Measurements from ENCODE around the gene MARK2.

The MARK2 gene

DNA sequence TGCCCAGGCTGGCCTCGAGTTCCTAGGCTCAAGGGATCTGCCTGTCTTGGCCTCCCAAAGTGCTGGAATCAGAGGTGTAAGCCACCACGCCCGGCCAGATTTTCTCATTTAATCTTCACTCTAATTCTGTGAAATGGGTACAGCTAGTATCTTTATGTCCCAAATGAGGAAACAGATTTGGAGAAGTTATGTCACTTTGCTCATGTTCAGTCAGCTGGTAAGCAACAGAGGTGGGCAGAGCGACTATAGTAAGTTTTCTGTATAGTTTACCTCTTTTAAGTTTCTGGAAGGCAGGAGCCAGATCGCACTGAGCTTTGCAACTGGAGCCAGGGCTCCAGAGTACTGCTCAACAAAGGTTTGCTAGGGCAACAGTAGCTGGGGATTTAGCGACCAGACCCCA lies 44.9 kb downstream of the MARK2 start:
- DNase-seq = no peak

DNA sequence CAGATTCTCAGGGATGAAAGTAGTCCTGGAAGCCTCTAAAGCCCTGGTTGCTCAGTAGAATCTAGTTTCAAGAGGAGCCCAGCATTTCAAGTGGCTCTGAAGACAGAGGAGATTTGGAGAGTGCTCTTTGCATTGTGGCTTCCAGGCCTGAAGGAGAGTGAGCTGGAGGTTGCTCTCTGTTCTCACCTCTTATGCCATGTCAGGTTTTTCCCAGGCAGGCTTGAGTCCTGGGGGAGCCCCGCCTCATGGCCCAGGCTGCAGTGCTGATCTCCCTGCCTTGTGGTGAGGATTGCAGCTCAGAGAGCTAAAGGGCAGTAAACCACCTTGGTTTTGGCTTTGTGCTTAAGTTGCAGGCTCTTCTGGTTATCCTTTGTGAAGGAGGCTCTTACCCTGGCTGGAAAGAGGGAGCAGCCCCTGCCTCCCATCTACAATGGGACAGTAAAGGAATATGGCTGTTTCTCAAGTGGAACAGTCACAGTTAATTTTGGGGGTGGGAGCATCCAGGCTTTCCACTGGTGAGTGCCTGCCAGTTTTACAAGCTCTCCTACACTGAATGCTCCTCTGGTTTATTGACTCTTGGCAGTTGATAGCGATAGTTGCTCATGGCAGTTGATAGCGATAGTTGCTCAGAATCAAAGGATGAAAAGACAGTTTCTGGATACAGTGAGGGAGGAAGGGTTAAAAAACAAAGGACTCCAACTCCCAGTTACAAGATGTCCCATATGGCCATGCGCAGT lies 45.5 kb downstream of the MARK2 start:
- DNase-seq = no peak

- DNase-seq = no peak
Measured at GRCh38 chr11:63887386-63887999, 48.6 kb downstream of the MARK2 start.

GRCh38 chr11:63888170-63889086 lies 49.5 kb downstream of the MARK2 start:
- DNase-seq = peak; percentile 29

- no peak for DNase-seq
Measured at GRCh38 chr11:63889344-63889743, 50.4 kb downstream of the MARK2 start.

DNA sequence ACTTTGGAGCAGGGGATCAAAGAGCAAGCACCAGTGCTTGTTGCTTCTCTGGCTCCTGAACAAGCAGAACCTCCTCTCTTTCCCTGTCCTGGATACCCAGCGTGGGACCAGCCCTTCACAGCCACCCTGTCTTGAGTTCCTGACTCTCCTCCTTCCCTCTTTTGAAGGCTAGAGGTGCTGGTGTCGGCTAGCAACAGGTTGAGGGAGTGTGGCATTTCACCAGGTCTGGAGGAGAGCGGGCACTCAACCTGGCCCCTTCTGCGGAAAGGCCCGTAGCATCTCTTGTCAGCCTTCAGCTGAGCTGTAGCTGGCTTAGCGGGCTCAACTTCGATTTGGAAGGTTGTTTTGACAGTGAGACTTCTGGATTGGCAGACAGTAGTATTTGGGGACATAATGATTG lies 51.5 kb downstream of the MARK2 start:
- no peak for DNase-seq

GRCh38 chr11:63892228-63892627 lies 53.3 kb downstream of the MARK2 start:
- DNase-seq = peak; percentile 38

DNA sequence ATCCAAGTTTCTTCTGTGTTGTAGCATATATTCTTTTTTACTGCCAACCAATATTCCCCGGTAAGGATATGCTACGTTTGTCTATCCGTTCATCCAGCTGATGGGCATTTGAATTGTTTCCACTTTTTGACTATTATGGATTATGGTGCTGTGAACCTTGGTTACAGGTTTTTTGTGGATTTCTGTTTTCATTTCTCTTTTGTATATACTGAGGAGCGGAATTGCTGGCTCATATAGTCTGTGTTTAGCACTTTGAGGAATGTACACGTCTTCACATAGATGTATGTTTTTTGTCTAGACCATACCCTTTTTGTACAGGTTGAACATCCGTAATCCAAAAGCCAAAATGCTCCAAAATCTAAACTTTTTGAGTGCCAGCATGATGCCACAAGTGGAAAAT lies 54.4 kb downstream of the MARK2 start:
- DNase-seq = no peak

DNA sequence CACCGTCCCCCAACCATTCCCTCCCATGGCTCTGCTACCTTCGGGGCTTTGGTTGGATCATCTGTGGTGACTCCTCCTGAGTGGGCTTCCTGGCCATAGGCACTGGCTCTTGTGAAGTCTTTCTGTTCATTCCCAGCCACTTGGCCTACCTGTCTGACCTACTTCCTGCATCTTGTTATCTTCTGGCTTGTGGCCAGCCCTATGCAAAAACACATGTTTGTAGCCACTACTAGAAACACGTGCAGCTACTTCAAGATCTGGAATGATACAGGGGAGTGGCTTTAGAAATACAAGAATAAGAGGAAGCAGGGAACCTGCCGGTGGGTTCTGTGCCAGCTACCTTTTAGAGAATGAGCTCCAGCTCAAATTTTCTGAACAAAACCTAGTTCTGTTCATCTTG lies 57.2 kb downstream of the MARK2 start:
- DNase-seq = no peak

GRCh38 chr11:63897459-63898146 lies 58.7 kb downstream of the MARK2 start:
- DNase-seq = no peak

GRCh38 chr11:63901660-63902059 lies 62.8 kb downstream of the MARK2 start:
- DNase-seq = peak; percentile 22

GRCh38 chr11:63903884-63904283 lies 65.0 kb downstream of the MARK2 start:
- DNase-seq = no peak

- no peak for DNase-seq
Measured at GRCh38 chr11:63904743-63905142, 65.8 kb downstream of the MARK2 start.

DNA sequence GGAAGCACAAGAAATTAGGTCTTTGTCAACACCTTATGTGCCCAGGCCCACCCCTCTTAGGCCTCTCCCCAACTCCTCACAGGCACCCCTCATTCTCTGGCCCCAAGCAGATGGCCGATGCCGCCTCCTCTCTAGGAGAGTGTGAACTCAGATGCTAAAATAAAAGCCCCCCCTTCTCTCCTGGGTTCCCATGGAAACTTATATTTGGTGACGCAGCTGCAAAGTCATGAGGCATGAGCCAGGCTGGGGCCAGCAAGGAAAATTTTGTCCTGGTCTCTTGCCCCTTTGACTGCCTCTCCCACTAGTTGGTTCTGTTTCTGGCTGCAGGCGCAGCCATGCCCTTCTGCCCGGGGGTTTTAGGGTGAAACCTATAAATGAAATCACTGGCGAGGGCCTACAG lies 66.3 kb downstream of the MARK2 start:
- no peak for DNase-seq

- no peak for DNase-seq
Measured at GRCh38 chr11:63906087-63906486, 67.2 kb downstream of the MARK2 start.

GRCh38 chr11:63906585-63906984 lies 67.7 kb downstream of the MARK2 start:
- DNase-seq = no peak

- no peak for DNase-seq
Measured at GRCh38 chr11:63907063-63907462, 68.2 kb downstream of the MARK2 start.

- no peak for DNase-seq
Measured at GRCh38 chr11:63907808-63908530, 69.1 kb downstream of the MARK2 start.

DNA sequence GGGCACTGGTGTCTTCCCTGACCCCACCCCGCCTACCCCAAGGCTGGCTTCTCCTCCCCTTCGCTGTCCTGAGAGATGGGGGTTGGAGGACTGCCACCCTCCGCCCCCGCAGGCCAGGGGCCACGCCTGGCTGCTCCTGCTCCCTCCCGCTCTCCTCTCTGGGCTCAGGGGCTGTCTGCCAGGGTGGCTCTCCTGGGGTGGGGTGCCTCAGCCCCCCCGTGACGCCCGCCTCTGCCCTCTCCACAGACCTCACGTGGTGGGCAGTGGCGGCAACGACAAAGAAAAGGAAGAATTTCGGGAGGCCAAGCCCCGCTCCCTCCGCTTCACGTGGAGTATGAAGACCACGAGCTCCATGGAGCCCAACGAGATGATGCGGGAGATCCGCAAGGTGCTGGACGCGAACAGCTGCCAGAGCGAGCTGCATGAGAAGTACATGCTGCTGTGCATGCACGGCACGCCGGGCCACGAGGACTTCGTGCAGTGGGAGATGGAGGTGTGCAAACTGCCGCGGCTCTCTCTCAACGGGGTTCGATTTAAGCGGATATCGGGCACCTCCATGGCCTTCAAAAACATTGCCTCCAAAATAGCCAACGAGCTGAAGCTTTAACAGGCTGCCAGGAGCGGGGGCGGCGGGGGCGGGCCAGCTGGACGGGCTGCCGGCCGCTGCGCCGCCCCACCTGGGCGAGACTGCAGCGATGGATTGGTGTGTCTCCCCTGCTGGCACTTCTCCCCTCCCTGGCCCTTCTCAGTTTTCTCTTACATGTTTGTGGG lies 69.9 kb downstream of the MARK2 start:
- DNase-seq = no peak

GRCh38 chr11:63909591-63910506 lies 70.9 kb downstream of the MARK2 start:
- DNase-seq = no peak

All from fibroblast of skin of scalp (primary cell).